ENCODE results near the gene TRAPPC12.

The TRAPPC12 gene

GRCh38 chr2:3418766-3419404 lies 39.4 kb downstream of the TRAPPC12 start:
- H3K4me1 ChIP-seq: no peaks in the 10 kb centered on the region
- H3K9me3 ChIP-seq (ENCODE audit: control insufficient read depth, low read length): no peaks in the 10 kb centered on the region
- peaks cover 50% of the 10 kb centered on the region for H3K79me2 ChIP-seq
- no peak overlapping the region for H2AFZ ChIP-seq
- no peak overlapping the region for H3K4me3 ChIP-seq (ENCODE audit: low read depth, low read length)
- H3K4me2 ChIP-seq (ENCODE audit: low read length): no peak overlapping the region
- no peak overlapping the region for H3K9ac ChIP-seq
- TF ChIP-seq CTCF (IDR thresholded peaks at IDR 0.05): no peak
- no peak overlapping the region for H3K27ac ChIP-seq
- H3K27me3 ChIP-seq (ENCODE audit: control insufficient read depth, insufficient read depth, low read length): no peaks in the 10 kb centered on the region
- no peaks in the 10 kb centered on the region for H3K36me3 ChIP-seq (ENCODE audit: control insufficient read depth, insufficient read depth, low read length)

GRCh38 chr2:3420076-3420768 lies 40.7 kb downstream of the TRAPPC12 start:
- H2AFZ ChIP-seq: no peak overlapping the region
- H3K79me2 ChIP-seq: peaks cover 55% of the 10 kb centered on the region
- no peaks in the 10 kb centered on the region for H3K9me3 ChIP-seq (ENCODE audit: control insufficient read depth, low read length)
- no peak overlapping the region for H3K4me2 ChIP-seq (ENCODE audit: low read length)
- H3K36me3 ChIP-seq (ENCODE audit: control insufficient read depth, insufficient read depth, low read length): no peaks in the 10 kb centered on the region
- H3K4me3 ChIP-seq (ENCODE audit: low read depth, low read length): no peak overlapping the region
- H3K4me1 ChIP-seq: no peaks in the 10 kb centered on the region
- H3K9ac ChIP-seq: no peak overlapping the region
- no peak for TF ChIP-seq CTCF (IDR thresholded peaks at IDR 0.05)
- no peak overlapping the region for H3K27ac ChIP-seq
- H3K27me3 ChIP-seq (ENCODE audit: control insufficient read depth, insufficient read depth, low read length): no peaks in the 10 kb centered on the region

GRCh38 chr2:3420769-3421397 lies 41.4 kb downstream of the TRAPPC12 start:
- H3K36me3 ChIP-seq (ENCODE audit: control insufficient read depth, insufficient read depth, low read length): no peaks in the 10 kb centered on the region
- H3K4me1 ChIP-seq: no peaks in the 10 kb centered on the region
- peaks cover 58% of the 10 kb centered on the region for H3K79me2 ChIP-seq
- H3K27ac ChIP-seq: no peak overlapping the region
- no peak overlapping the region for H3K9ac ChIP-seq
- no peak overlapping the region for H3K4me3 ChIP-seq (ENCODE audit: low read depth, low read length)
- no peaks in the 10 kb centered on the region for H3K9me3 ChIP-seq (ENCODE audit: control insufficient read depth, low read length)
- no peak for TF ChIP-seq CTCF (IDR thresholded peaks at IDR 0.05)
- no peak overlapping the region for H3K4me2 ChIP-seq (ENCODE audit: low read length)
- no peaks in the 10 kb centered on the region for H3K27me3 ChIP-seq (ENCODE audit: control insufficient read depth, insufficient read depth, low read length)
- no peak overlapping the region for H2AFZ ChIP-seq

GRCh38 chr2:3421580-3421979 lies 42.1 kb downstream of the TRAPPC12 start:
- Histone ChIP-seq H3K9ac (no peak overlapping the region), H3K9me3 (ENCODE audit: control insufficient read depth, low read length) (no peaks in the 10 kb centered on the region), H3K79me2 (peaks cover 63% of the 10 kb centered on the region), H3K4me1 (no peaks in the 10 kb centered on the region), H2AFZ (no peak overlapping the region), H3K4me3 (ENCODE audit: low read depth, low read length) (no peak overlapping the region), H3K4me2 (ENCODE audit: low read length) (no peak overlapping the region), H3K27me3 (ENCODE audit: control insufficient read depth, insufficient read depth, low read length) (no peaks in the 10 kb centered on the region), H3K36me3 (ENCODE audit: control insufficient read depth, insufficient read depth, low read length) (no peaks in the 10 kb centered on the region), H3K27ac (no peak overlapping the region)
- no peak for TF ChIP-seq CTCF (IDR thresholded peaks at IDR 0.05)

Measured in parathyroid adenoma (tissue), 2 donors.